CD14-positive monocyte (primary cell): ENCODE data around the gene LDLRAD4. TPM values are rescaled to one million over a fixed set of nuclear protein-coding genes. Genes with fewer than 3 reads are reported as not detected.

Source experiments
- DNase-seq, 3 donors: peaks; one replicate each; pipeline ENCODE4 v3.0.0-alpha.2; 2011 to 2022
- H2AFZ ChIP-seq: 2 replicates; pipeline ENCODE4 v1.6.0; 2012; ENCODE audit warnings: mild to moderate bottlenecking, low read depth, low read length, inconsistent platforms; ENCODE audit not compliant: insufficient read depth, poor library complexity, severe bottlenecking
- H3K27ac ChIP-seq, 2 donors: 1 replicate in 1 of 2; 2 replicates in 1 of 2; pipeline ENCODE4 v1.5.1; 2012 to 2013; ENCODE audit warnings: low read length in 2 of 2, control low read depth in 1 of 2, inconsistent platforms in 1 of 2, low read depth in 1 of 2, mild to moderate bottlenecking in 1 of 2
- H3K27me3 ChIP-seq, 2 donors: one replicate each; pipeline versions ENCODE4 v1.6.0 to v1.6.1; 2011 to 2013; ENCODE audit warnings: low read length in 2 of 2; ENCODE audit not compliant: control insufficient read depth in 2 of 2, insufficient read depth in 2 of 2
- H3K36me3 ChIP-seq, 2 donors: replicated peaks in 1 of 2; 1 replicate in 1 of 2; 2 replicates in 1 of 2; pipeline versions ENCODE4 v1.5.1 to v1.6.1; 2012 to 2013; ENCODE audit warnings: low read length in 2 of 2, control low read depth in 1 of 2, inconsistent platforms in 1 of 2, mild to moderate bottlenecking in 1 of 2; ENCODE audit not compliant: insufficient read depth in 2 of 2, control insufficient read depth in 1 of 2
- H3K4me1 ChIP-seq, 2 donors: 1 replicate in 1 of 2; 2 replicates in 1 of 2; pipeline versions ENCODE4 v1.5.1 to v1.6.1; 2012 to 2013; ENCODE audit warnings: low read length in 2 of 2, control low read depth in 1 of 2, inconsistent platforms in 1 of 2, mild to moderate bottlenecking in 1 of 2, moderate library complexity in 1 of 2; ENCODE audit not compliant: insufficient read depth in 2 of 2, control insufficient read depth in 1 of 2
- H3K4me2 ChIP-seq: replicated peaks from 2 replicates; pipeline ENCODE3; 2012; ENCODE audit warnings: low read length, moderate library complexity, mild to moderate bottlenecking; ENCODE audit not compliant: poor library complexity, severe bottlenecking; ENCODE audit errors: extremely low read depth
- H3K4me3 ChIP-seq, 3 experiments: fragments of 200-600 bp in 1 of 3; sonication (generic) in 1 of 3; replicated peaks in 1 of 3; 1 replicate in 2 of 3; 2 replicates in 1 of 3; pipeline ENCODE4 v1.5.1; 2011 to 2013; ENCODE audit warnings: low read length in 3 of 3, mild to moderate bottlenecking in 3 of 3, control low read depth in 2 of 3, low read depth in 2 of 3, inconsistent platforms in 1 of 3, moderate library complexity in 1 of 3
- H3K79me2 ChIP-seq: 2 replicates; pipeline ENCODE4 v1.6.0; 2012; ENCODE audit warnings: mild to moderate bottlenecking, control low read depth, inconsistent platforms, low read length, moderate library complexity; ENCODE audit not compliant: insufficient read depth
- H3K9ac ChIP-seq: 2 replicates; pipeline ENCODE4 v1.6.0; 2017; ENCODE audit warnings: low read length, mild to moderate bottlenecking; ENCODE audit not compliant: insufficient read depth, poor library complexity, severe bottlenecking
- H3K9me3 ChIP-seq, 2 donors: replicated peaks in 1 of 2; 1 replicate in 1 of 2; 2 replicates in 1 of 2; pipeline versions ENCODE4 v1.5.1 to v1.6.1; 2012 to 2013; ENCODE audit warnings: low read length in 2 of 2, control low read depth in 1 of 2; ENCODE audit not compliant: control insufficient read depth in 1 of 2, insufficient read depth in 1 of 2
- H4K20me1 ChIP-seq: 2 replicates; pipeline ENCODE4 v1.6.0; 2012; ENCODE audit warnings: mild to moderate bottlenecking, low read length, control low read depth, moderate library complexity; ENCODE audit not compliant: insufficient read depth
- H3K27ac Mint-ChIP-seq, 7 donors: one replicate each; pipeline ENCODE4 v1.8.0; 2020; ENCODE audit warnings: mild to moderate bottlenecking in 7 of 7, mixed read lengths in 7 of 7, moderate library complexity in 6 of 7, inconsistent platforms in 2 of 7
- H3K27me3 Mint-ChIP-seq, 3 donors: one replicate each; pipeline ENCODE4 v1.8.0; 2021 to 2022; ENCODE audit warnings: low read depth in 3 of 3, mild to moderate bottlenecking in 3 of 3, mixed read lengths in 3 of 3, moderate library complexity in 3 of 3, inconsistent platforms in 1 of 3
- H3K36me3 Mint-ChIP-seq, 2 donors: one replicate each; pipeline ENCODE4 v1.8.0; 2020; ENCODE audit warnings: mixed read lengths in 2 of 2, inconsistent platforms in 1 of 2, mild to moderate bottlenecking in 1 of 2
- H3K4me1 Mint-ChIP-seq: one replicate; pipeline ENCODE4 v1.8.0; 2020; ENCODE audit warnings: mild to moderate bottlenecking, mixed read lengths
- H3K4me3 Mint-ChIP-seq, 2 donors: one replicate each; pipeline ENCODE4 v1.8.0; 2020; ENCODE audit warnings: mild to moderate bottlenecking in 2 of 2, mixed read lengths in 2 of 2, moderate library complexity in 1 of 2
- H3K9me3 Mint-ChIP-seq, 7 donors: one replicate each; pipeline ENCODE4 v1.8.0; 2020 to 2022; ENCODE audit warnings: mixed read lengths in 7 of 7, mild to moderate bottlenecking in 6 of 7, moderate library complexity in 6 of 7, inconsistent platforms in 2 of 7
- WGBS: methylation state at CpG from one replicate; pipeline ENCODE4 v1.1.5; 2013; ENCODE audit warnings: missing lambda C conversion rate; ENCODE audit not compliant: insufficient coverage; 5-methylcytosine and 5-hydroxymethylcytosine counted together
- intact Hi-C, 2 donors: fragments of 100-400 bp; cut with micrococcal nuclease; formaldehyde crosslinking; loops; one replicate each; pipeline versions ENCODE4 v1.15.0 to v1.15.1; 2023
- polyA plus RNA-seq, 3 donors: library from polyadenylated mRNA; depleted of rRNA in 1 of 3; unstranded in 2 of 3; stranded (reverse) in 1 of 3; fragments of 300-500 nt in 2 of 3; fragments of >200 nt in 1 of 3; fragmentation: Illumina TruSeq in 2 of 3; gene quantifications; 1 replicate in 2 of 3; 2 replicates in 1 of 3; pipeline ENCODE4 v1.2.3, GENCODE V29; 2012 to 2021
- TF ChIP-seq, protein P1 (sequence below): fragments of 200-600 bp; IDR thresholded peaks from one replicate; pipeline ENCODE4 v1.8.0; 2022; ENCODE audit warnings: antibody characterized with exemption, mild to moderate bottlenecking

LDLRAD4 gene
- polyA plus RNA-seq, 3 donors, result 13.5 to 15.4 (median 13.8) TPM

DNA sequence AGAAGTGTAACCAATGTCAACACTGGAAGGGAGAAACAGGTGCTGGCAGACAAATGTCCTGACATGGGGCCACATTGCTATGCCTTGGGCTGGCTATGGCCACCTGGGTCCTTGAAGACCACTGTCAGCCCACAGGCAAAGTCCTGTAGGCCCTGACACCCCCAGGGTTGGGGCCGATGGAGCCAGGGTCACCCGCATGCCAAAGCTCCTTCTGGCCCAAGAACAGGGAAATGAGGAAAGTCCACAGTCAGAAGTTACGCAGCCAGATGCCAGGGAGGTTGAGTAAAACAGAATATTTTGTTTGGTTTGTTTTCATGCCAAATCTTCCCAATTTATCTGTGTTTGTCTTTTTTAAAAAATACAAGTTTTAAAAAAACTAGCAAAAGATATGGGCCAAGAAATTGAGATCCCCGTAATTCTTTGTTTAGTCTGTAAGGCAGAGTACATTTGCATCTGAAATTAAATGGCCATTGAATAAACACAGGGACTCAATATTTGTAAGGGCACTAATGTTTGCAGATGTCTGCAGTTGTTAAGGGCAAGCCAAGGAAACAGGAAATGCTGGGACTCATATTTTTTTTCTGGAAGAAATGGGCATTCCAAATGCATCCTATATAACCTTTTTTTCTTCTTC lies 321.4 kb downstream of the LDLRAD4 start:
- Histone ChIP-seq H4K20me1 (peaks cover 46% of the 10 kb centered on the region), H3K27ac (no peak overlapping the region), H3K9ac (no peak overlapping the region), H3K4me3 (no peak overlapping the region), H3K4me1 (peaks cover 7 to 11% of the 10 kb centered on the region in 2 donors), H3K4me2 (no peak overlapping the region), H3K36me3 (peaks cover 3 to 11% of the 10 kb centered on the region in 2 donors), H2AFZ (no peak overlapping the region), H3K9me3 (no peaks in the 10 kb centered on the region), H3K27me3 (no peaks in the 10 kb centered on the region), H3K79me2 (no peaks in the 10 kb centered on the region)
- H3K9me3 Mint-ChIP-seq, result no peaks in the 10 kb centered on the region
- peaks cover 19% of the 10 kb centered on the region for H3K4me1 Mint-ChIP-seq
- H3K4me3 Mint-ChIP-seq, result no peak overlapping the region
- H3K27ac Mint-ChIP-seq, result no peak overlapping the region
- intact Hi-C loops, result loop anchor here (5.0 to 10.0 kb wide), 2 partner anchors 175 to 323 kb away; partner anchors contain the start of gene LDLRAD4 (in 1 of the 2)
- DNase-seq, result no peak
- H3K36me3 Mint-ChIP-seq, result peaks cover 16 to 27% of the 10 kb centered on the region in 2 donors
- 96% methylated on average over 3 of the region's 4 CpGs for WGBS
- TF ChIP-seq, protein P1, sequence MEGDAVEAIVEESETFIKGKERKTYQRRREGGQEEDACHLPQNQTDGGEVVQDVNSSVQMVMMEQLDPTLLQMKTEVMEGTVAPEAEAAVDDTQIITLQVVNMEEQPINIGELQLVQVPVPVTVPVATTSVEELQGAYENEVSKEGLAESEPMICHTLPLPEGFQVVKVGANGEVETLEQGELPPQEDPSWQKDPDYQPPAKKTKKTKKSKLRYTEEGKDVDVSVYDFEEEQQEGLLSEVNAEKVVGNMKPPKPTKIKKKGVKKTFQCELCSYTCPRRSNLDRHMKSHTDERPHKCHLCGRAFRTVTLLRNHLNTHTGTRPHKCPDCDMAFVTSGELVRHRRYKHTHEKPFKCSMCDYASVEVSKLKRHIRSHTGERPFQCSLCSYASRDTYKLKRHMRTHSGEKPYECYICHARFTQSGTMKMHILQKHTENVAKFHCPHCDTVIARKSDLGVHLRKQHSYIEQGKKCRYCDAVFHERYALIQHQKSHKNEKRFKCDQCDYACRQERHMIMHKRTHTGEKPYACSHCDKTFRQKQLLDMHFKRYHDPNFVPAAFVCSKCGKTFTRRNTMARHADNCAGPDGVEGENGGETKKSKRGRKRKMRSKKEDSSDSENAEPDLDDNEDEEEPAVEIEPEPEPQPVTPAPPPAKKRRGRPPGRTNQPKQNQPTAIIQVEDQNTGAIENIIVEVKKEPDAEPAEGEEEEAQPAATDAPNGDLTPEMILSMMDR, result no peak
- peaks cover 0 to 2% (median 0%) of the 10 kb centered on the region in 3 donors for H3K27me3 Mint-ChIP-seq

DNA sequence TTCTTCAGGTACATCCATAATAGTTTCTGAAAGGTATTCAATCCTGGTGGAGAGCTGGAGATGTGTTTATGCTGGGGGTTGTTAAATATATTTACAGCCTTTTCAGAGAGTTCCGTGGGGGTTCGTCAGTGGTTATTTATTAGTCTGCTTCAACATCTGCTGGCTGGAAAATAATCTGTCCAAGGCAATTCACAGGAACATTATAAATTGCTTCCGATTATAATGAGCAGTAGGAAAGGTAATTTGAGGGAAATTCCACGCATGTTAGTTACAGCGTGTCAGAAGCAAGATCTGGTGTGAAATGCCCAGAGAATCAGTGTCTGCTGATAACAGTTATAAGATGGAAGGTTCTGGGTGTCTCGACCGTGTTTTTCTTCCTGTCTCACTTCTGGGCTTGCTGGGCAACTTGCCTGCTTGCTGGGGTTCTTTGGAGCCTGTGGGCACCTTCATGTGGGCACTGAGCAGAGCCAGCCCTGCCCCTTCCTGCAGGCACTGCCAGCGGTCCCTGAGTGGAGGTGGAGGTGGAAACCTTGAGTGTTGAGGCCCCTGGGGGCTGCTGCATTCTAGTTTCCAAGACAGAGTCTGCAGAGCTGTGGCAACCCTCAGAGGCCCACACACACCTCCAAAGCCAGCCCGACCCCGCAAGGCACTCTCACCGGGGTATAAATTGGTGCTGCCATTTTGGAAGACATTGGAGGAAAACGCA lies 322.1 kb downstream of the LDLRAD4 start:
- no peak overlapping the region for H3K4me3 ChIP-seq
- H3K4me1 ChIP-seq, result peaks cover 7 to 11% of the 10 kb centered on the region in 2 donors
- H3K4me3 Mint-ChIP-seq, result no peak overlapping the region
- intact Hi-C loops, result loop anchor here in 1 of 2 donors (10.0 kb wide), 1 partner anchor 174 kb away; no protein-coding TSS in a partner anchor
- no peaks in the 10 kb centered on the region for H3K27me3 ChIP-seq
- H3K4me2 ChIP-seq, result no peak overlapping the region
- H3K4me1 Mint-ChIP-seq, result peaks cover 19% of the 10 kb centered on the region
- no peak overlapping the region for H3K9ac ChIP-seq
- peaks cover 42% of the 10 kb centered on the region for H4K20me1 ChIP-seq
- H3K27me3 Mint-ChIP-seq, result peaks cover 0 to 2% (median 0%) of the 10 kb centered on the region in 3 donors
- peaks cover 21 to 27% of the 10 kb centered on the region in 2 donors for H3K36me3 Mint-ChIP-seq
- DNase-seq, result no peak
- no peaks in the 10 kb centered on the region for H3K9me3 Mint-ChIP-seq
- H3K9me3 ChIP-seq, result no peaks in the 10 kb centered on the region
- peaks cover 3 to 11% of the 10 kb centered on the region in 2 donors for H3K36me3 ChIP-seq
- no peak overlapping the region for H2AFZ ChIP-seq
- no peak overlapping the region for H3K27ac Mint-ChIP-seq
- TF ChIP-seq, protein P1, result no peak
- H3K27ac ChIP-seq, result no peak overlapping the region
- WGBS, result 45% methylated on average over 7 of the region's 12 CpGs
- H3K79me2 ChIP-seq, result no peaks in the 10 kb centered on the region
